Measurements from ENCODE around the gene JARID2. TPM values are rescaled to one million over a fixed set of nuclear protein-coding genes. Genes with fewer than 3 reads are reported as not detected.
A peak's percentile ranks its signal among the peaks of the same experiment; 100 is the strongest.

The JARID2 gene
- total and polyA plus RNA-seq, 2 of the 4 experiments (the other 2 are of a cell fraction), result 9.6 to 12.9 TPM

DNA sequence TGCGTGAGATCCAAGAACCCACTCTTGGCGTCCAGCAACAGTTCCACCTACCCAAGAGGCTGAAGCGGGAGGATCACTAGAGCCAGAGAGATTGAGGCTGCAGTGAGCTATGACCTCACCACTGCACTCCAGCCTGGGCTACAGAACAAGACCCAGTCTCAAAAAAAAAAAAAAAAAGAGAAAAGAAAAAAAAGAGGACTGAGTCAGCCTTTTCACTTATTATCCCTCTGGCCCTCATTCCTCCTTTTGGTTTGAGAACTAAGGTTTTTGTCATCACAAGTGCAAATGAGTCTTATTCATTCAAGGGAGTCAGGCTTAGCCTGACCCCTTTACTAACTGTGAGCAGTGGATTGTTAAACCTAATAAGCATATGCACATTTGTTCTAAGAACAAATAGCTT is 37.9 kb upstream of the JARID2 start:
- Histone ChIP-seq H3K9me3 (ENCODE audit: control insufficient read depth, insufficient read depth, low read length) (no peaks in the 10 kb centered on the region), H3K4ac (ENCODE audit: low read depth, low read length) (no peak overlapping the region), H3K14ac (replicated peaks; ENCODE audit: low read depth, low read length) (no peak overlapping the region), H3K4me3 (ENCODE audit: insufficient read depth, low read depth, low read length) (no peak overlapping the region), H3K9me1 (ENCODE audit: insufficient read depth, low read length) (no peaks in the 10 kb centered on the region), H2AK9ac (replicated peaks; ENCODE audit: low read depth, low read length, poor library complexity) (no peak overlapping the region), H2BK120ac (ENCODE audit: low read depth, low read length) (no peak overlapping the region), H3K4me1 (ENCODE audit: control insufficient read depth, insufficient read depth, low read length) (no peaks in the 10 kb centered on the region; the same call in 1 of the 2 replicates), H3K18ac (ENCODE audit: low read depth, low read length) (no peak overlapping the region), H2AK5ac (ENCODE audit: low read depth, low read length) (no peak overlapping the region), H3K9ac (ENCODE audit: low read depth, low read length) (no peak overlapping the region), H2BK5ac (ENCODE audit: low read depth, low read length, poor library complexity, severe bottlenecking) (no peak overlapping the region), H2AFZ (replicated peaks; ENCODE audit: low read length, poor library complexity) (no peak overlapping the region), H4K8ac (ENCODE audit: low read depth in 2 of 2, low read length in 2 of 2) (no peak overlapping the region), H4K91ac (ENCODE audit: insufficient read depth, low read depth, low read length) (no peak overlapping the region), H3K79me1 (ENCODE audit: low read depth in 1 of 2, low read length in 2 of 2) (no peaks in the 10 kb centered on the region), H3K27me3 (ENCODE audit: control insufficient read depth, insufficient read depth, low read length) (no peaks in the 10 kb centered on the region), H3K23ac (ENCODE audit: low read depth, low read length) (no peak overlapping the region), H2BK20ac (ENCODE audit: low read depth, low read length) (no peak overlapping the region), H2BK15ac (ENCODE audit: low read depth, low read length) (no peak overlapping the region), H3K56ac (ENCODE audit: extremely low read depth, insufficient read depth, low read length) (no peak overlapping the region), H4K20me1 (ENCODE audit: insufficient read depth, low read length) (no peaks in the 10 kb centered on the region), H3K36me3 (ENCODE audit: control insufficient read depth, insufficient read depth, low read length) (no peaks in the 10 kb centered on the region), H3K4me2 (ENCODE audit: low read depth, low read length) (no peak overlapping the region), H4K5ac (ENCODE audit: low read depth, low read length) (no peak overlapping the region), H3K27ac (ENCODE audit: insufficient read depth, low read length) (no peak overlapping the region)
- peak; percentile 11; the same call in 1 of the 2 replicates for ATAC-seq (ENCODE audit: low read depth)
- ChIA-PET POLR2A (ENCODE audit: unreplicated experiment) (no interaction called here), CTCF (interaction anchor here (0.6 kb wide), 1 partner anchor 9 kb away, joined by 3 read pairs; no protein-coding TSS in a partner anchor)
- in situ Hi-C loops (cut with MboI; ENCODE audit: low sequenced_read_pairs), result no loop called here
- no CpG with 5 or more reads among the region's 3 CpGs for WGBS, 2 experiments (ENCODE audit: extremely low coverage in 2 of 2, insufficient read length in 1 of 2)
- TF ChIP-seq NFE2L2 (IDR thresholded peaks at IDR 0.05; ENCODE audit: low read depth, low read length) (no peak), RAD21 (IDR thresholded peaks at IDR 0.05; ENCODE audit: low read length) (no peak), CHD1 (IDR thresholded peaks at IDR 0.05; ENCODE audit: low read depth, low read length) (no peak), MAFK (IDR thresholded peaks at IDR 0.05; ENCODE audit: low read depth, low read length) (no peak), BHLHE40 (IDR thresholded peaks at IDR 0.05; ENCODE audit: low read depth, low read length) (no peak), MXI1 (IDR thresholded peaks at IDR 0.05; ENCODE audit: borderline replicate concordance, low read depth, low read length) (no peak), RFX5 (IDR thresholded peaks at IDR 0.05; ENCODE audit: low read depth, low read length) (no peak), RCOR1 (IDR thresholded peaks at IDR 0.05; ENCODE audit: insufficient replicate concordance, low read length) (no peak), FOS (IDR thresholded peaks at IDR 0.05; ENCODE audit: low read depth, low read length) (no peak), MAZ (IDR thresholded peaks at IDR 0.05; ENCODE audit: borderline replicate concordance, low read depth, low read length) (no peak), SMC3 (IDR thresholded peaks at IDR 0.05; ENCODE audit: low read depth, low read length) (no peak), ELK1 (IDR thresholded peaks at IDR 0.05; ENCODE audit: borderline replicate concordance, low read depth, low read length) (no peak), CEBPB (IDR thresholded peaks at IDR 0.05; ENCODE audit: low read depth, low read length) (no peak), POLR2A (IDR thresholded peaks at IDR 0.05; ENCODE audit: low read depth, low read length) (no peak)
- TF ChIP-seq, protein P1, sequence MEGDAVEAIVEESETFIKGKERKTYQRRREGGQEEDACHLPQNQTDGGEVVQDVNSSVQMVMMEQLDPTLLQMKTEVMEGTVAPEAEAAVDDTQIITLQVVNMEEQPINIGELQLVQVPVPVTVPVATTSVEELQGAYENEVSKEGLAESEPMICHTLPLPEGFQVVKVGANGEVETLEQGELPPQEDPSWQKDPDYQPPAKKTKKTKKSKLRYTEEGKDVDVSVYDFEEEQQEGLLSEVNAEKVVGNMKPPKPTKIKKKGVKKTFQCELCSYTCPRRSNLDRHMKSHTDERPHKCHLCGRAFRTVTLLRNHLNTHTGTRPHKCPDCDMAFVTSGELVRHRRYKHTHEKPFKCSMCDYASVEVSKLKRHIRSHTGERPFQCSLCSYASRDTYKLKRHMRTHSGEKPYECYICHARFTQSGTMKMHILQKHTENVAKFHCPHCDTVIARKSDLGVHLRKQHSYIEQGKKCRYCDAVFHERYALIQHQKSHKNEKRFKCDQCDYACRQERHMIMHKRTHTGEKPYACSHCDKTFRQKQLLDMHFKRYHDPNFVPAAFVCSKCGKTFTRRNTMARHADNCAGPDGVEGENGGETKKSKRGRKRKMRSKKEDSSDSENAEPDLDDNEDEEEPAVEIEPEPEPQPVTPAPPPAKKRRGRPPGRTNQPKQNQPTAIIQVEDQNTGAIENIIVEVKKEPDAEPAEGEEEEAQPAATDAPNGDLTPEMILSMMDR (conservative IDR thresholded peaks at IDR 0.05; ENCODE audit: low read depth, low read length), result no peak
- TF ChIP-seq, protein P2, sequence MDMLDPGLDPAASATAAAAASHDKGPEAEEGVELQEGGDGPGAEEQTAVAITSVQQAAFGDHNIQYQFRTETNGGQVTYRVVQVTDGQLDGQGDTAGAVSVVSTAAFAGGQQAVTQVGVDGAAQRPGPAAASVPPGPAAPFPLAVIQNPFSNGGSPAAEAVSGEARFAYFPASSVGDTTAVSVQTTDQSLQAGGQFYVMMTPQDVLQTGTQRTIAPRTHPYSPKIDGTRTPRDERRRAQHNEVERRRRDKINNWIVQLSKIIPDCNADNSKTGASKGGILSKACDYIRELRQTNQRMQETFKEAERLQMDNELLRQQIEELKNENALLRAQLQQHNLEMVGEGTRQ (IDR thresholded peaks at IDR 0.05; ENCODE audit: low read depth, low read length), result no peak
- intact Hi-C loops (cut with micrococcal nuclease), result no loop called here
- dilution Hi-C loops (cut with HindIII; ENCODE audit: low sequenced_read_pairs, unreplicated experiment), result no loop called here
- DNase-seq, result peak; percentile 50
- no TSS peak for BruUV-seq (replicated peaks)
